Pancreas (tissue), 10 donors: ENCODE data around the gene REXO4. TPM values are rescaled to one million over a fixed set of nuclear protein-coding genes. Genes with fewer than 3 reads are reported as not detected.

ENCODE experiments used
- ATAC-seq, 4 donors: fragments of 200-7000 bp; cut with Tn5 transposase; one replicate each; pipeline versions ENCODE4 v1.8.0 to v1.9.1; 2020; ENCODE audit warnings: mild to moderate bottlenecking in 4 of 4, moderate library complexity in 4 of 4
- DNase-seq, 6 donors: peaks; one replicate each; pipeline ENCODE4 v3.0.0-alpha.2; 2020
- FAIRE-seq: peaks from 2 replicates; lab custom pipeline; 2012; peaks lifted over from hg19 to GRCh38; lab: Jason Lieb, UNC
- H3K27ac ChIP-seq, 4 donors: fragments of 200-600 bp; sonication (generic); 1 replicate in 3 of 4; 2 replicates in 1 of 4; pipeline versions ENCODE4 v1.5.0 to v1.8.0; 2020
- H3K27me3 ChIP-seq, 4 donors: fragments of 200-600 bp; one replicate each; pipeline ENCODE4 v1.8.0; 2021
- H3K36me3 ChIP-seq, 3 donors: fragments of 200-600 bp; sonication (generic) in 1 of 3; one replicate each; pipeline versions ENCODE4 v1.5.0 to v1.8.0; 2020 to 2021
- H3K4me1 ChIP-seq, 3 donors: fragments of 200-600 bp; one replicate each; pipeline ENCODE4 v1.8.0; 2021
- H3K4me3 ChIP-seq, 4 donors: fragments of 200-600 bp; sonication (generic) in 2 of 4; one replicate each; pipeline versions ENCODE4 v1.5.0 to v1.8.0; 2020 to 2021
- H3K9me3 ChIP-seq, 4 donors: fragments of 200-600 bp; one replicate each; pipeline ENCODE4 v1.8.0; 2021
- CTCF ChIP-seq, 4 donors: fragments of 200-600 bp; sonication (generic) in 3 of 4; IDR thresholded peaks; one replicate each; pipeline versions ENCODE4 v1.5.0 to v1.8.0; 2021; ENCODE audit warnings: antibody characterized with exemption in 4 of 4
- WGBS, 2 donors: extraction: QIAGEN DNeasy Blood & Tissue Kit; methylation state at CpG; one replicate each; pipeline ENCODE4 v1.1.7; 2013; 5-methylcytosine and 5-hydroxymethylcytosine counted together
- intact Hi-C, 3 donors: fragments of 100-400 bp; cut with DNase I; formaldehyde crosslinking; loops; one replicate each; pipeline versions ENCODE4 v1.11.1 to v1.14.2; 2022
- polyA plus RNA-seq, 2 donors: library from polyadenylated mRNA; stranded (reverse); fragments of 200-250 nt; gene quantifications; one replicate each; pipeline ENCODE4 v1.2.3, GENCODE V29; 2013
- total RNA-seq, 6 donors: library from RNA; stranded (reverse); fragmentation: NEBNext Ultra II Directional in 4 of 6; extraction: Animal tissue kit (Norgen Biotek cat#: 25700) in 4 of 6; gene quantifications; one replicate each; pipeline versions ENCODE4 v1.2.1 to v1.2.4, GENCODE V29; 2021 to 2023
- donor health status: healthy with polysubstance abuse.
- donor health status: DM: no; HTN: no; CAD: no; lungs with moderate emphysema.
- donor health status: DM: no; HTN: no; CAD: no.
- donor health status: control.
- donor health status: control.
- donor health status: Bipolar disorder and iron deficiency.
- donor health status: DM: yes; HTN: yes; CAD: no.
- donor health status: DM: no; HTN: no; CAD: no.
- donor health status: DM: no; HTN: no; CAD: no.
- donor health status: DM: yes; HTN: yes; CAD: no.

REXO4 gene
- 10 to 100 TPM in 5 of 6 donors, 1 to 10 TPM in 1; 10.0 to 16.3 (median 12.5) TPM for total RNA-seq
- 10 to 100 TPM; 12.8 to 13.4 TPM for polyA plus RNA-seq

GRCh38 chr9:133417541-133418461 lies at the start of gene REXO4:
Gene REXO4, minus strand, starts transcription at chr9:133418010. Its CDS starts 166 bp downstream, at chr9:133417844.
- 1 to 3% methylated on average over 74 to 75 of the region's 75 CpGs for WGBS, 2 donors
- H3K27me3 ChIP-seq: no peaks in the 10 kb centered on the region
- H3K36me3 ChIP-seq: peaks cover 3 to 7% (median 4%) of the 10 kb centered on the region in 3 donors
- no peak for FAIRE-seq
- intact Hi-C loops: no loop called here
- ATAC-seq: peak; percentile 94 to 96 (median 96)
- no peak for TF ChIP-seq CTCF (IDR thresholded peaks at IDR 0.05)
- peak; percentile 72 to 93 (median 80) for DNase-seq
- H3K9me3 ChIP-seq: no peaks in the 10 kb centered on the region
- peak within 1 kb of the TSS; percentile 63 to 85 (median 76) for H3K27ac ChIP-seq
- peaks cover 9 to 14% (median 11%) of the 10 kb centered on the region in 3 donors for H3K4me1 ChIP-seq
- peak within 1 kb of the TSS; percentile 64 to 94 (median 84) for H3K4me3 ChIP-seq

GRCh38 chr9:133467101-133467500 lies 49.3 kb upstream of the REXO4 start:
- intact Hi-C loops: no loop called here

GRCh38 chr9:133465984-133466383 lies 48.2 kb upstream of the REXO4 start:
- no peak for TF ChIP-seq CTCF (IDR thresholded peaks at IDR 0.05)
- no peak overlapping the region for H3K4me3 ChIP-seq
- H3K27me3 ChIP-seq: no peaks in the 10 kb centered on the region
- no peaks in the 10 kb centered on the region for H3K9me3 ChIP-seq
- no peak overlapping the region for H3K27ac ChIP-seq
- ATAC-seq: no peak
- H3K4me1 ChIP-seq: peaks cover 5 to 7% (median 6%) of the 10 kb centered on the region in 3 donors
- peaks cover 0 to 8% (median 0%) of the 10 kb centered on the region in 3 donors for H3K36me3 ChIP-seq
- FAIRE-seq: no peak
- intact Hi-C loops: no loop called here
- no peak for DNase-seq
- WGBS, 2 donors: 76 to 78% methylated on average over 6 of the region's 6 CpGs

More at GRCh38 chr9:133467101-133467500, 49.3 kb upstream of the REXO4 start:
- TF ChIP-seq CTCF (IDR thresholded peaks at IDR 0.05): no peak
- Histone ChIP-seq H3K4me1 (peaks cover 0 to 7% (median 4%) of the 10 kb centered on the region in 3 donors), H3K27ac (no peak overlapping the region), H3K36me3 (peaks cover 0 to 8% (median 0%) of the 10 kb centered on the region in 3 donors), H3K9me3 (no peaks in the 10 kb centered on the region), H3K4me3 (no peak overlapping the region), H3K27me3 (no peaks in the 10 kb centered on the region)
- WGBS, 2 donors: 80 to 82% methylated on average over 10 of the region's 10 CpGs
- FAIRE-seq (no peak), DNase-seq (peak in 1 of 6 donors; percentile 35), ATAC-seq (no peak)

GRCh38 chr9:133464638-133465037 lies 46.8 kb upstream of the REXO4 start:
- Histone ChIP-seq H3K4me3 (no peak overlapping the region), H3K4me1 (peaks cover 6 to 13% (median 7%) of the 10 kb centered on the region in 3 donors), H3K27me3 (no peaks in the 10 kb centered on the region), H3K36me3 (peaks cover 0 to 8% (median 0%) of the 10 kb centered on the region in 3 donors), H3K9me3 (no peaks in the 10 kb centered on the region), H3K27ac (no peak overlapping the region)
- DNase-seq: peak in 1 of 6 donors; percentile 57
- TF ChIP-seq CTCF (IDR thresholded peaks at IDR 0.05): no peak
- ATAC-seq: no peak
- FAIRE-seq: no peak
- 91 to 95% methylated on average over 10 of the region's 10 CpGs for WGBS, 2 donors
- intact Hi-C loops: no loop called here
